Measurements from ENCODE around the gene INSM1.

DNA sequence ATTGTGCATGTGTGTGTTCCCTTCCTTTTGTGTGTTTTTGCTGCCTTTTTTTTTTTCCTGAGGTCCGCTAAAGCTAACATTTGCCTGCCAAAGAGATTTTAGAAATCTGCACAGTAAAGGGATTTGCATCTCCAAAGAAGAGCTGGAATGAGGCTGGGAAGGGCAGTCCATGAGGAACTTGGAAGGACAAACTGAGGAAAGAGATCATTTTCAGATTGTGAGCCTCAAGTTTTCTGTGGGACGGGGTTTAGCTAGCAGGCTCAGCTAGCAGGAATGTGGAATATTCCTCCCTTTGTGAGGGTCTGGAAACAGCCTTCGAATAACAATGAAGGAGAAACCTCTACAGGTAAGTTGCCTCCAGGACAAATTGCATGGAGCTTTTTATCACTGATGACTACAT, 3.8 kb downstream of the INSM1 start:
- TF ChIP-seq JUNB (IDR thresholded peaks at IDR 0.05) = no peak
- no peak for TF ChIP-seq NR2C1 (IDR thresholded peaks at IDR 0.05)
- no peak for TF ChIP-seq ETV6 (conservative IDR thresholded peaks at IDR 0.05 in 1 of 2, IDR thresholded peaks at IDR 0.05 in 1 of 2; ENCODE audit: borderline replicate concordance in 1 of 2, low read depth in 1 of 2)
- TF ChIP-seq SMAD1 (IDR thresholded peaks at IDR 0.05; ENCODE audit: low read depth, partially characterized antibody) = no peak
- TF ChIP-seq, protein P1, sequence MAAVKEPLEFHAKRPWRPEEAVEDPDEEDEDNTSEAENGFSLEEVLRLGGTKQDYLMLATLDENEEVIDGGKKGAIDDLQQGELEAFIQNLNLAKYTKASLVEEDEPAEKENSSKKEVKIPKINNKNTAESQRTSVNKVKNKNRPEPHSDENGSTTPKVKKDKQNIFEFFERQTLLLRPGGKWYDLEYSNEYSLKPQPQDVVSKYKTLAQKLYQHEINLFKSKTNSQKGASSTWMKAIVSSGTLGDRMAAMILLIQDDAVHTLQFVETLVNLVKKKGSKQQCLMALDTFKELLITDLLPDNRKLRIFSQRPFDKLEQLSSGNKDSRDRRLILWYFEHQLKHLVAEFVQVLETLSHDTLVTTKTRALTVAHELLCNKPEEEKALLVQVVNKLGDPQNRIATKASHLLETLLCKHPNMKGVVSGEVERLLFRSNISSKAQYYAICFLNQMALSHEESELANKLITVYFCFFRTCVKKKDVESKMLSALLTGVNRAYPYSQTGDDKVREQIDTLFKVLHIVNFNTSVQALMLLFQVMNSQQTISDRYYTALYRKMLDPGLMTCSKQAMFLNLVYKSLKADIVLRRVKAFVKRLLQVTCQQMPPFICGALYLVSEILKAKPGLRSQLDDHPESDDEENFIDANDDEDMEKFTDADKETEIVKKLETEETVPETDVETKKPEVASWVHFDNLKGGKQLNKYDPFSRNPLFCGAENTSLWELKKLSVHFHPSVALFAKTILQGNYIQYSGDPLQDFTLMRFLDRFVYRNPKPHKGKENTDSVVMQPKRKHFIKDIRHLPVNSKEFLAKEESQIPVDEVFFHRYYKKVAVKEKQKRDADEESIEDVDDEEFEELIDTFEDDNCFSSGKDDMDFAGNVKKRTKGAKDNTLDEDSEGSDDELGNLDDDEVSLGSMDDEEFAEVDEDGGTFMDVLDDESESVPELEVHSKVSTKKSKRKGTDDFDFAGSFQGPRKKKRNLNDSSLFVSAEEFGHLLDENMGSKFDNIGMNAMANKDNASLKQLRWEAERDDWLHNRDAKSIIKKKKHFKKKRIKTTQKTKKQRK (IDR thresholded peaks at IDR 0.05; ENCODE audit: low read depth, low read length) = no peak
- TF ChIP-seq, protein P2, sequence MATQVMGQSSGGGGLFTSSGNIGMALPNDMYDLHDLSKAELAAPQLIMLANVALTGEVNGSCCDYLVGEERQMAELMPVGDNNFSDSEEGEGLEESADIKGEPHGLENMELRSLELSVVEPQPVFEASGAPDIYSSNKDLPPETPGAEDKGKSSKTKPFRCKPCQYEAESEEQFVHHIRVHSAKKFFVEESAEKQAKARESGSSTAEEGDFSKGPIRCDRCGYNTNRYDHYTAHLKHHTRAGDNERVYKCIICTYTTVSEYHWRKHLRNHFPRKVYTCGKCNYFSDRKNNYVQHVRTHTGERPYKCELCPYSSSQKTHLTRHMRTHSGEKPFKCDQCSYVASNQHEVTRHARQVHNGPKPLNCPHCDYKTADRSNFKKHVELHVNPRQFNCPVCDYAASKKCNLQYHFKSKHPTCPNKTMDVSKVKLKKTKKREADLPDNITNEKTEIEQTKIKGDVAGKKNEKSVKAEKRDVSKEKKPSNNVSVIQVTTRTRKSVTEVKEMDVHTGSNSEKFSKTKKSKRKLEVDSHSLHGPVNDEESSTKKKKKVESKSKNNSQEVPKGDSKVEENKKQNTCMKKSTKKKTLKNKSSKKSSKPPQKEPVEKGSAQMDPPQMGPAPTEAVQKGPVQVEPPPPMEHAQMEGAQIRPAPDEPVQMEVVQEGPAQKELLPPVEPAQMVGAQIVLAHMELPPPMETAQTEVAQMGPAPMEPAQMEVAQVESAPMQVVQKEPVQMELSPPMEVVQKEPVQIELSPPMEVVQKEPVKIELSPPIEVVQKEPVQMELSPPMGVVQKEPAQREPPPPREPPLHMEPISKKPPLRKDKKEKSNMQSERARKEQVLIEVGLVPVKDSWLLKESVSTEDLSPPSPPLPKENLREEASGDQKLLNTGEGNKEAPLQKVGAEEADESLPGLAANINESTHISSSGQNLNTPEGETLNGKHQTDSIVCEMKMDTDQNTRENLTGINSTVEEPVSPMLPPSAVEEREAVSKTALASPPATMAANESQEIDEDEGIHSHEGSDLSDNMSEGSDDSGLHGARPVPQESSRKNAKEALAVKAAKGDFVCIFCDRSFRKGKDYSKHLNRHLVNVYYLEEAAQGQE (IDR thresholded peaks at IDR 0.05; ENCODE audit: low read depth, low read length) = no peak
- TF ChIP-seq TCF12 (IDR thresholded peaks at IDR 0.05; ENCODE audit: low read depth, low read length) = no peak
- no peak for TF ChIP-seq RCOR1 (conservative IDR thresholded peaks at IDR 0.05; ENCODE audit: low read depth, low read length)
- TF ChIP-seq, protein P3, sequence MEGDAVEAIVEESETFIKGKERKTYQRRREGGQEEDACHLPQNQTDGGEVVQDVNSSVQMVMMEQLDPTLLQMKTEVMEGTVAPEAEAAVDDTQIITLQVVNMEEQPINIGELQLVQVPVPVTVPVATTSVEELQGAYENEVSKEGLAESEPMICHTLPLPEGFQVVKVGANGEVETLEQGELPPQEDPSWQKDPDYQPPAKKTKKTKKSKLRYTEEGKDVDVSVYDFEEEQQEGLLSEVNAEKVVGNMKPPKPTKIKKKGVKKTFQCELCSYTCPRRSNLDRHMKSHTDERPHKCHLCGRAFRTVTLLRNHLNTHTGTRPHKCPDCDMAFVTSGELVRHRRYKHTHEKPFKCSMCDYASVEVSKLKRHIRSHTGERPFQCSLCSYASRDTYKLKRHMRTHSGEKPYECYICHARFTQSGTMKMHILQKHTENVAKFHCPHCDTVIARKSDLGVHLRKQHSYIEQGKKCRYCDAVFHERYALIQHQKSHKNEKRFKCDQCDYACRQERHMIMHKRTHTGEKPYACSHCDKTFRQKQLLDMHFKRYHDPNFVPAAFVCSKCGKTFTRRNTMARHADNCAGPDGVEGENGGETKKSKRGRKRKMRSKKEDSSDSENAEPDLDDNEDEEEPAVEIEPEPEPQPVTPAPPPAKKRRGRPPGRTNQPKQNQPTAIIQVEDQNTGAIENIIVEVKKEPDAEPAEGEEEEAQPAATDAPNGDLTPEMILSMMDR (IDR thresholded peaks at IDR 0.05 in 2 of 3, conservative IDR thresholded peaks at IDR 0.05 in 1 of 3; ENCODE audit: control insufficient read depth in 2 of 3, extremely low read depth in 1 of 3, insufficient read depth in 1 of 3, low read depth in 3 of 3, low read length in 3 of 3) = no peak
- TF ChIP-seq, protein P4, sequence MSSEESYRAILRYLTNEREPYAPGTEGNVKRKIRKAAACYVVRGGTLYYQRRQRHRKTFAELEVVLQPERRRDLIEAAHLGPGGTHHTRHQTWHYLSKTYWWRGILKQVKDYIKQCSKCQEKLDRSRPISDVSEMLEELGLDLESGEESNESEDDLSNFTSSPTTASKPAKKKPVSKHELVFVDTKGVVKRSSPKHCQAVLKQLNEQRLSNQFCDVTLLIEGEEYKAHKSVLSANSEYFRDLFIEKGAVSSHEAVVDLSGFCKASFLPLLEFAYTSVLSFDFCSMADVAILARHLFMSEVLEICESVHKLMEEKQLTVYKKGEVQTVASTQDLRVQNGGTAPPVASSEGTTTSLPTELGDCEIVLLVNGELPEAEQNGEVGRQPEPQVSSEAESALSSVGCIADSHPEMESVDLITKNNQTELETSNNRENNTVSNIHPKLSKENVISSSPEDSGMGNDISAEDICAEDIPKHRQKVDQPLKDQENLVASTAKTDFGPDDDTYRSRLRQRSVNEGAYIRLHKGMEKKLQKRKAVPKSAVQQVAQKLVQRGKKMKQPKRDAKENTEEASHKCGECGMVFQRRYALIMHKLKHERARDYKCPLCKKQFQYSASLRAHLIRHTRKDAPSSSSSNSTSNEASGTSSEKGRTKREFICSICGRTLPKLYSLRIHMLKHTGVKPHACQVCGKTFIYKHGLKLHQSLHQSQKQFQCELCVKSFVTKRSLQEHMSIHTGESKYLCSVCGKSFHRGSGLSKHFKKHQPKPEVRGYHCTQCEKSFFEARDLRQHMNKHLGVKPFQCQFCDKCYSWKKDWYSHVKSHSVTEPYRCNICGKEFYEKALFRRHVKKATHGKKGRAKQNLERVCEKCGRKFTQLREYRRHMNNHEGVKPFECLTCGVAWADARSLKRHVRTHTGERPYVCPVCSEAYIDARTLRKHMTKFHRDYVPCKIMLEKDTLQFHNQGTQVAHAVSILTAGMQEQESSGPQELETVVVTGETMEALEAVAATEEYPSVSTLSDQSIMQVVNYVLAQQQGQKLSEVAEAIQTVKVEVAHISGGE (CRISPR knock-in tag; IDR thresholded peaks at IDR 0.05) = no peak
- TF ChIP-seq NR2C2 (IDR thresholded peaks at IDR 0.05; ENCODE audit: borderline replicate concordance, control insufficient read depth, insufficient read length, low read depth) = no peak
- no peak for TF ChIP-seq POLR2A (IDR thresholded peaks at IDR 0.05; ENCODE audit: low read depth, low read length)

Data from GM12878 (cell line).